K562 (cell line): ENCODE measurements around the gene PITPNM1. TPM values are rescaled to one million over a fixed set of nuclear protein-coding genes. Genes with fewer than 3 reads are reported as not detected.

ENCODE experiments used
- ATF1 ChIP-seq, 2 experiments: fragments of 450-650 bp in 1 of 2; IDR thresholded peaks; 2 replicates each; pipeline ENCODE4 v1.6.1; 2016; ENCODE audit warnings: missing compliant biosample characterization in 1 of 2, missing genetic modification characterization in 1 of 2
- CHD7 ChIP-seq: fragments of 200-600 bp; sonication (generic); IDR thresholded peaks from one replicate; pipeline ENCODE4 v1.6.1; 2012; ENCODE audit warnings: mild to moderate bottlenecking, low read depth, low read length, inconsistent platforms
- HNRNPH1 ChIP-seq: fragments of 200-400 bp; formaldehyde crosslinking; optimal IDR thresholded peaks from 2 replicates; pipeline ENCODE3; 2017; ENCODE audit warnings: low read depth, mild to moderate bottlenecking, low read length, moderate library complexity
- KLF16 ChIP-seq: IDR thresholded peaks from 2 replicates; pipeline ENCODE4 v1.6.1; 2016; ENCODE audit warnings: antibody characterized with exemption
- MBD2 ChIP-seq: sonication (generic); IDR thresholded peaks from 2 replicates; pipeline ENCODE4 v1.6.1; 2016; ENCODE audit warnings: low read depth, borderline replicate concordance
- NBN ChIP-seq: fragments of 450-650 bp; IDR thresholded peaks from 2 replicates; pipeline ENCODE4 v1.6.1; 2016; ENCODE audit warnings: low read depth, mild to moderate bottlenecking
- NONO ChIP-seq, 2 experiments: fragments of 200-400 bp in 1 of 2; fragments of 450-650 bp in 1 of 2; formaldehyde crosslinking in 1 of 2; IDR thresholded peaks; 2 replicates each; pipeline ENCODE4 v1.6.1; 2017; ENCODE audit warnings: low read depth in 2 of 2, mild to moderate bottlenecking in 2 of 2, moderate library complexity in 2 of 2, low read length in 1 of 2
- POLR2AphosphoS2 ChIP-seq: IDR thresholded peaks from 2 replicates; pipeline ENCODE4 v1.6.1; 2012; ENCODE audit warnings: low read length, improper control_type of control experiment
- POU5F1 ChIP-seq: fragments of 150-350 bp; IDR thresholded peaks from 2 replicates; pipeline ENCODE4 v1.6.1; 2014; ENCODE audit warnings: borderline replicate concordance, low read length, low read depth, mild to moderate bottlenecking; ENCODE audit not compliant: partially characterized antibody
- RBM39 ChIP-seq: fragments of 200-400 bp; formaldehyde crosslinking; optimal IDR thresholded peaks from 2 replicates; pipeline ENCODE3; 2018; ENCODE audit warnings: low read depth, low read length
- SIRT6 ChIP-seq: IDR thresholded peaks from one replicate; pipeline ENCODE4 v1.6.1; 2012; ENCODE audit warnings: low read depth, mild to moderate bottlenecking, control low read depth, inconsistent platforms, low read length, moderate library complexity
- SMARCA4 ChIP-seq: fragments of 450-650 bp; IDR thresholded peaks from 2 replicates; pipeline ENCODE4 v1.6.1; 2016
- SREBF1 ChIP-seq: fragments of 150-350 bp; IDR thresholded peaks from 2 replicates; pipeline ENCODE4 v1.6.1; 2014; ENCODE audit warnings: antibody characterized with exemption, low read depth, low read length, borderline replicate concordance
- TEAD1 ChIP-seq, 2 experiments: fragments of 450-650 bp in 1 of 2; sonication (generic) in 1 of 2; formaldehyde crosslinking; IDR thresholded peaks; 2 replicates each; pipeline versions ENCODE4 v1.4.0 to v1.8.0; 2020 to 2022; ENCODE audit warnings: mild to moderate bottlenecking in 2 of 2, missing genetic modification reagents in 1 of 2
- ZNF184 ChIP-seq: sonication (generic); formaldehyde crosslinking; IDR thresholded peaks from 2 replicates; pipeline ENCODE4 v1.5.0; 2020; ENCODE audit warnings: missing genetic modification reagents
- ZNF551 ChIP-seq: fragments of 250-450 bp; sonication (Bioruptor Pico); IDR thresholded peaks from 2 replicates; pipeline ENCODE4 v1.5.0; 2021; ENCODE audit warnings: mild to moderate bottlenecking, moderate library complexity
- ZNF717 ChIP-seq: fragments of 250-450 bp; sonication (Bioruptor Pico); IDR thresholded peaks from 2 replicates; pipeline ENCODE4 v1.5.0; 2021
- polyA plus RNA-seq, 8 experiments: library from polyadenylated mRNA; depleted of rRNA in 4 of 8; stranded (reverse) in 5 of 8; unstranded in 3 of 8; fragments of >200 nt; fragmentation: Nextera tagmentation in 2 of 8; fragmentation: Illumina TruSeq in 1 of 8; extraction: Ambion mirVana in 2 of 8; extraction: Trizol in 1 of 8; gene quantifications; 2 replicates each; pipeline versions ENCODE4 v1.2.1 to v1.2.3, GENCODE V29; 2011 to 2014; ENCODE audit warnings: inconsistent platforms in 1 of 8, missing spikeins in 1 of 8
- total RNA-seq, 7 experiments: library from RNA; depleted of rRNA in 6 of 7; stranded (reverse); fragments of >200 nt in 6 of 7; fragmentation: Illumina TruSeq in 2 of 7; extraction: Trizol in 2 of 7; gene quantifications; 2 replicates each; pipeline versions ENCODE4 v1.2.1 to v1.2.3, GENCODE V29; 2011 to 2021; ENCODE audit warnings: low replicate concordance in 1 of 7

The PITPNM1 gene
- total and polyA plus RNA-seq, 9 of the 15 experiments (the other 6 are each of a cell fraction or from before 2014, with no cell fraction given) = 0.11 to 53.7 (median 16.0) TPM

- peak in 1 of 2 experiments; percentile 99; a peak in 2 of 4 replicates for TF ChIP-seq TEAD1 (CRISPR knock-in tag; IDR thresholded peaks at IDR 0.05)
- no peak for TF ChIP-seq NONO (IDR thresholded peaks at IDR 0.05; ENCODE audit: low read depth in 2 of 2, low read length in 1 of 2)
- 0 out of 2 replicates have a peak, but pooled peaks have one; percentile 37 for TF ChIP-seq SMARCA4
- TF ChIP-seq ZNF717 (CRISPR knock-in tag) = no peak
- TF ChIP-seq ATF1 (CRISPR knock-in tag; IDR thresholded peaks at IDR 0.05) = 0 out of 2 replicates have a peak, but pooled peaks have one; percentile 22
- TF ChIP-seq ATF1 (tag; IDR thresholded peaks at IDR 0.05) = peak; percentile 87
- TF ChIP-seq MBD2 = peak; percentile 62; the same call in 1 of the 2 replicates
- TF ChIP-seq NBN = no peak
- no peak for TF ChIP-seq RBM39
- no peak for TF ChIP-seq SREBF1
- TF ChIP-seq HNRNPH1 = no peak
- TF ChIP-seq KLF16 = no peak
- TF ChIP-seq CHD7 = no peak
- TF ChIP-seq SIRT6 = no peak
- no peak for TF ChIP-seq POU5F1
- no peak for TF ChIP-seq ZNF184 (CRISPR knock-in tag)
- TF ChIP-seq ZNF551 (CRISPR knock-in tag) = no peak
- TF ChIP-seq POLR2AphosphoS2 = peak; percentile 63; the same call in 1 of the 2 replicates
These were observed 22.1 kb downstream of the PITPNM1 start, which contains the start of gene AIP (continued) for GRCh38 chr11:67482827-67483798.
